ENCODE measurements around the gene ZBTB8B. TPM values are rescaled to one million over a fixed set of nuclear protein-coding genes. Genes with fewer than 3 reads are reported as not detected.
"Not testable (repeated sequence)": the region's sequence is repeated elsewhere in the genome, so short reads cannot be mapped to it uniquely, and the experiment has no call there.

The ZBTB8B gene
- total RNA-seq, 1 donor from 2014 or later, result 0.02 TPM

- Mint-ChIP-seq H3K4me1 (no peaks in the 10 kb centered on the region), H3K9me3 (no peaks in the 10 kb centered on the region), H3K36me3 (ENCODE audit: low read depth) (no peaks in the 10 kb centered on the region), H3K27ac (no peak overlapping the region), H3K4me3 (no peak overlapping the region), H3K27me3 (peaks cover 30% of the 10 kb centered on the region)
- ChIA-PET CTCF (interaction anchor here (0.6 to 1.5 kb wide), 2 partner anchors 70 to 113 kb away, joined by 3 to 4 read pairs; no protein-coding TSS in a partner anchor), POLR2A (interaction anchor here (0.7 kb wide), 1 partner anchor 21 kb away, joined by 3 read pairs; no protein-coding TSS in a partner anchor)
- ATAC-seq (ENCODE audit: low read depth) (peak; percentile 45), DNase-seq (no peak)
- no peak for TF ChIP-seq CTCF (IDR thresholded peaks at IDR 0.05)
- intact Hi-C loops (cut with micrococcal nuclease), result no loop called here
These were observed 6.3 kb downstream of the ZBTB8B start for GRCh38 chr1:32470991-32471694.

GRCh38 chr1:32471695-32472362 lies 7.0 kb downstream of the ZBTB8B start:
- Mint-ChIP-seq H3K27me3 (peaks cover 29% of the 10 kb centered on the region), H3K27ac (no peak overlapping the region), H3K36me3 (ENCODE audit: low read depth) (no peaks in the 10 kb centered on the region), H3K4me1 (no peaks in the 10 kb centered on the region), H3K9me3 (no peaks in the 10 kb centered on the region), H3K4me3 (no peak overlapping the region)
- ChIA-PET POLR2A (interaction anchor here (0.7 kb wide), 1 partner anchor 21 kb away, joined by 3 read pairs; no protein-coding TSS in a partner anchor), CTCF (interaction anchor here (1.5 kb wide), 1 partner anchor 70 kb away, joined by 4 read pairs; no protein-coding TSS in a partner anchor)
- DNase-seq (no peak), ATAC-seq (ENCODE audit: low read depth) (no peak)
- intact Hi-C loops (cut with micrococcal nuclease), result no loop called here
- TF ChIP-seq CTCF (IDR thresholded peaks at IDR 0.05), result no peak

GRCh38 chr1:32472966-32473365 lies 8.1 kb downstream of the ZBTB8B start:
- ATAC-seq (ENCODE audit: low read depth); H3K27ac Mint-ChIP-seq; intact Hi-C loops (cut with micrococcal nuclease); H3K4me3 Mint-ChIP-seq; H3K36me3 Mint-ChIP-seq (ENCODE audit: low read depth); DNase-seq; H3K4me1 Mint-ChIP-seq; H3K9me3 Mint-ChIP-seq: not testable (repeated sequence)
- H3K27me3 Mint-ChIP-seq, result peaks cover 26% of the 10 kb centered on the region
- CTCF ChIA-PET, result interaction anchor here (1.0 kb wide), 1 partner anchor 25 kb away, joined by 3 read pairs; no protein-coding TSS in a partner anchor
- POLR2A ChIA-PET, result interaction anchor here (0.6 kb wide), 2 partner anchors 123 to 283 kb away, joined by 4 to 6 read pairs; no protein-coding TSS in a partner anchor

- H3K36me3 Mint-ChIP-seq (ENCODE audit: low read depth), result no peaks in the 10 kb centered on the region
- H3K27ac Mint-ChIP-seq, result no peak overlapping the region
- no peak for ATAC-seq (ENCODE audit: low read depth)
- H3K9me3 Mint-ChIP-seq, result no peaks in the 10 kb centered on the region
- peaks cover 22% of the 10 kb centered on the region for H3K27me3 Mint-ChIP-seq
- DNase-seq, result no peak
- POLR2A ChIA-PET, result no interaction called here
- H3K4me1 Mint-ChIP-seq, result no peaks in the 10 kb centered on the region
- no peak for TF ChIP-seq CTCF (IDR thresholded peaks at IDR 0.05)
- no peak overlapping the region for H3K4me3 Mint-ChIP-seq
- CTCF ChIA-PET, result no interaction called here
- intact Hi-C loops (cut with micrococcal nuclease), result no loop called here
These were observed 10.1 kb downstream of the ZBTB8B start for GRCh38 chr1:32474954-32475353.

- ChIA-PET POLR2A (no interaction called here), CTCF (no interaction called here)
- H3K27ac Mint-ChIP-seq, result no peak overlapping the region
- no peaks in the 10 kb centered on the region for H3K36me3 Mint-ChIP-seq (ENCODE audit: low read depth)
- H3K27me3 Mint-ChIP-seq, result peaks cover 15% of the 10 kb centered on the region
- H3K9me3 Mint-ChIP-seq, result no peaks in the 10 kb centered on the region
- no peak for ATAC-seq (ENCODE audit: low read depth)
- no peak for TF ChIP-seq CTCF (IDR thresholded peaks at IDR 0.05)
- H3K4me1 Mint-ChIP-seq, result no peaks in the 10 kb centered on the region
- intact Hi-C loops (cut with micrococcal nuclease), result no loop called here
- H3K4me3 Mint-ChIP-seq, result no peak overlapping the region
- DNase-seq, result no peak
These were observed 15.1 kb downstream of the ZBTB8B start for GRCh38 chr1:32480003-32480402.

Data from activated B cell treated with CpG ODN at 0.5 μM for 24 hours (primary cell).